NCI-H2196 (cell line): ENCODE data around the gene KRTCAP2.
"Not testable (repeated sequence)": the region's sequence is repeated elsewhere in the genome, so short reads cannot be mapped to it uniquely, and the experiment has no call there.

Experiments
- DNase-seq: peaks from one replicate; lab custom pipeline; 2025; ENCODE audit not compliant: unreplicated experiment; lab: John Stamatoyannopoulos, UW

KRTCAP2 gene

DNA sequence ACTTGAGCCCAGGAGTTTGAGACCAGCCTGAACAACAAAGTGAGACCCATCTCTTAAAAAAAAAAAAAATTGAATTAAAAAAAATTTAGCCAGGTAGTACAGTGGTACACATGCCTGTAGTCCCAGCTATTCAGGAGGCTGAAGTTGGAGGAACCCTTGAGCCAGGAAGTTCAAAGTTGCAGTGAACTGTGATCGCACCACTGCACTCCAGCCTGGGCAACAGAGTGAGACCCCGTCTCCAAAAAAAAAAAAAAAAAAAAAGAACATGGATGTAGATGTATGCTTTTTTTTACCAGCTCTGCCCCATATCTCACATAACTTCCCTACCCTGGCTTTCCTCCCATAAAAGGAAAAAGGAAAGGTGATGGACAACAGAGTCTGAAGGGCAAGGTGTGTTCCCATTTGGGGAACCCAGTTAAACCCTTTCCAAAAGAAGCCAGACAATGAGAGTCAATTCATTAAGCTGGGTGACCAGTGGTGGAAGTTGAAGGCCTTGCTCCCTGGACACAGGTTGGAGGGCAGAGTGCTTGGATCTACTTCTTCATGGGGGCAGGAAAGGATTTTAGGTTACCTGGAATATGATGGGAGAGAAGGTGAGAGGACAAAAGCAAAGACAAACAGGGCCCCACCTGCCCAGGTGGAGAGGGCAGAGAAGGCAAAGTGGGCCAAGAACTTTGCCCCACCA is 2.9 kb downstream of the KRTCAP2 start:
- no peak for DNase-seq

DNA sequence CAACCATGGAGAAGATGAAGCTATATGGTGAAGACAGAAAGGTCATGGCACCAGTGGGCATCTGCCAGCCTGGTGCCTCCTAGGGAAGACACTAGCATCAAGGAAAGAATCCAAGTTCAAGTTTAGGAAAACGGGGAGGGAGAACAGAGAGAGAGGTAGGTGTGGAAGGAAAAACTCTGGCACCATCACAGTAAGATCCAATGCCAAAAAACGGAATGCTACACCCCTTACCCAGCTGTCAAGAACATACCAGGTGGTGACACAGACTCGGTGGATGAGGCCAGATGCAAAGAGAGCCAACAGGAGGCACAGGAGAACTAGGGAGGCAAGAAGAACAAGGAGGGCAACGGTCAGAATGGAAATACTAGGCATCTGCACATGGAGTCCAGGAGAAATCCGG is 3.6 kb downstream of the KRTCAP2 start:
- DNase-seq: no peak

DNA sequence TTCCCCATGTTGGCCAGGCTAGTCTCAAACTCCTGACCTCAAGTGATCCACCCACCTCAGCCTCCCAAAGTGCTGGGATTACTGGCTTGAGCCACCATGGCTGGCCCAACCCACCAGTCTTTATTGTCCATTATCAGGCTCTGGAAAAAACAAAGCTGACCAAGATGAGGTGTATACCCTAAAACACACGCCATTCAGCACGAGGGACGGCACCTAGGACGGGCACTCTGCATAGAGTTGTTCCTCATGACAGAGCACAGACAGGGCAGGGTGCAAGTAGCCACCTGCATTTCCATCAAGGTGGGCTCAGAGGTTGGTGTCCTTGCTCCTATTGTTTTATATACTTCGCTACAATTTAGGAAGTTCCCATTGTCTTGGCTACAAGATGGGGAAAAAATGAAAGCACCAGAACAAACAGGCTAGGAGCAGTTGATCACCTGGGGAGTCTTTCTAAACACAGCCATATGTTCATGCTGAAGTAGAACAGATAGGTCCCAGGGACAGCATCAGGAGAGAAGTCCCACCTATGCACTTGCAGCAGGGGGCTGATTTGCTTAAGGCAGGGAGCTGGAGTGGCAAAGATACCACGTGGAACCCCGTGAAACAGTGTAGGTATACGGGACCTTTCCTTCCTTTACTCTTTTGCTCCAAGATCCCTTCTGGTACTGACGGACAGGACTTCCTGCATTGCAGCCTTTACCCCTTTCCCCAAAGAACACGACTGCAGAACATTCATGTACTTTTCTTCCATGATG is 4.5 kb downstream of the KRTCAP2 start:
- DNase-seq: no peak

DNA sequence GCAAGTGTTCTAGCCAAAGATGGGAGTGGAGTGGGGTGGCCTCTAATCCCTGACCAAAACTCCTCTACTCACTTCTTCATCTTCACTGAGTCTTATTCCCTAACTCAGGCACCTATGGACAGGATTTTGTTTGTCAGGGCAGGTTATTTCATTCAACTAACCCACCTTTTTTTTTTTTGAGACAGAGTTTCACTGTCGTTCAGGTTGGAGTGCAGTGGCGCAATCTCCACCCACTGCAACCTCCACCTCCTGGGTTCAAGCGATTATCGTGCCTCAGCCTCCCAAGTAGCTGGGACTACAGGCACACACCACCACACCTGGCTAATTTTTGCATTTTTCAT is 5.0 kb downstream of the KRTCAP2 start:
- not testable (repeated sequence) for DNase-seq

DNA sequence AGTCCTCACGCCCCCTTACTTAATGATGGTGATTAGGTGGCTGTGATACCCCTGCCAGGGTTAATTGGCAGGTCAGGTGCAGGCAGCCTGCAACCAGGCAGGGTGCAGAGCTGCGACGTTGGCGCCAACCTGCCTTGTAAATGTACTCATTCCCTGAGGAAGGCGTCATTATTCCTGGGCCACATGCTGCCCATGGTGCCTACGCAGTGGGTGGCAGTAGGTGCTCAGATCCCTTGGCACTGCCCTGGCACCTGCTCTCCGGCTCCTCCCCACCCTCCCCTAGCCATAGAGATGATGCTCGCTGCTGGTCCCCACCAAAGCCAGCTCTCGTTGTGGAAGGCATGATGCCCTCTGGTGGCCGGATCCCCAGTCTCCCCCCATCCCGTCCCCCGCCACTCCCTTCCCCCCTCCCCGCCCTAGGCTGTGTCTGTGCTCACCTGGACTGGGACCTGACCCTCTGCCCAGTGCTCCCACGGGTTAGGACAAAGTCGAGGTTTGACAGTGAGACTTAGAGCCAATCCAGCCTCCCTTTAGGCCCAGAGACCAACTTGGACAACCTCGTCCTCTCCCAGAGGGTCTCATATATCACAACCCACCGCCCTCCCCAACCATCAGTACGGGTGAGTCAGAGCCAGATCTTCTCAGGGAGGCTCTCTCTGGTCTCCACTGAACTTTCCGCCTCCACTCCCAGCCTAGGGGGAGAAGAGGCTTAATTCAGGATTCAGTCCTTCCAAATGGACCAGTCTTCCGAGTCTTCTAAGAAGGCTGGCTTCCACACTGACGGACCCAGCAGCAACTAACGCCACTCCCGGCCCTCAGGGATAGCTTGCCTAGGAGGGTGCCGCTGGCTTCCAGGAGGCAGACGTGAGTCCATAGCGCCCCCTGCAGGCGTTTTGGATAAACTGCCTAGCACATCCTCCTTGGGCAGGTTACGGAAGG is 5.7 kb downstream of the KRTCAP2 start:
- DNase-seq: peak; percentile 93

DNA sequence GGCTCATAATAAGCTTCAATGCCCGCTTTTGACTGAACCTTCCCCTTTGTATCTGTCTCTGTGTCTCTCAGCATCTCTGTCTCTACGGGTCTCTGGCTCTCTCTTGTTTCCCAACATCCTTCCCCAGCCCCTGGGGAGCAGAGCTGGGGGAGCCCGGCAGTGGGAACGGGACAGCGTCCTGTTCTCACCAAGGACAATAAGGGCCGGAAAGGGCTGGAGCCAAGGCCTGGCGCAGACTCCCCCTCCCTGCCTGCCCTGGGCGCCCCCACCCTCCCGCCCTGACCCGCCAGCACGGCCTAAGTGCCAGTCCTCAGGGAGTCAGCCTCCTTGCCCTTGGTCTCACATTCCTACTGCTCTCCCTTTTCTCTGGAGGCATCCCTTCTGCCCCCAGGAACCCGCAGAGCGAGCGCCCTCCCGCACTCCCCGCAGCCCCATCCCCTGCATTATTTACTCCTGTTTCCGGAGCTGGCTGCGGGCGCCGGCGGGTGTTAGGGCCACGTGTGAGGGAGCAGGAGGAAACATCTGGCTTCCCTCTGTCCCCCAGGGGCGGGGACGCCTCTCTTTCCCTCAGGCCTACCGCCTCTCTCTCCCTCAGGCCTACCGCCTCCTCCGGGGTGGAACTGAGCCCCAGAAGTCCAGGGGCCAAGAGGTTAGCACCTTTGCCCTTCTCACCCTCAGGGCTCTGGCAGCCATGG is 6.5 kb downstream of the KRTCAP2 start:
- peak; percentile 63 for DNase-seq

DNA sequence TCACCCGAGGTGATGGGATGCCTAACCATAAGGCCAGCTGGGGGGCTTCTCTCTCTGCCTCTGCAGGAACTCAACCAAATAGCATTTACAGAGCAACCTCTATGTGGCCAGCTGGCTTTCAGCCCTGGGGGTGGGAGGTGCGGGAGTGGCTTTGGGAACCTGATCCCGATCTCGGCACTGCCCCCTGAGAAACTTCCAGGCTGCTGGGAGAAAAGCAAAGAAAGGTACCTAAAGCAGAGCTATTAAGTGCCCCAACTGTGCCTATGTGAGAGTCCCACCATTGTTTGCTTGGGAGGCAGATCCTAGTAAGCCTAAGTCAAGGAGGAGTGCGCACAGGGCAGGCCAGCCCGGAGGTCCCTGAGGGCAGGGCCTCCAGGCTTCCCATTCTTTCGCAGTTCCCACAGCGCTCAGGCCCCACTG is 7.0 kb downstream of the KRTCAP2 start:
- DNase-seq: no peak

DNA sequence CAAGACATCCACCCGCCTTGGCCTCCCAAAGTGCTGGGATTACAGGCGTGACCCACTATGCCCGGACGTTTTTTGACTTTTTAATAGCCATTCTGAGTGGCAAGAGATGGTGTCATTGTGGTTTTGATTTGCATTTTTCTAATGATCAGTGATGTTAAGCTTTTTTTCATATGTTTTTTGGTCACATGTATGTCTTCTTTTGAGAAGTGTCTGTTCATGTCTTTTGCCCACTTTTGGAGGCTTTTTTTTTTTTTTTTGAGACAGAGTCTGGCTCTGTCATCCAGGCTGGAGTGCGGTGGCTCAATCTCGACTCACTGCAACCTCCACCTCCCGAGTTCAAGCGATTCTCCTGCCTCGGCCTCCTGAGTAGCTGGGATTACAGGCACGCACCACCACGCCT is 8.5 kb downstream of the KRTCAP2 start:
- not testable (repeated sequence) for DNase-seq

DNA sequence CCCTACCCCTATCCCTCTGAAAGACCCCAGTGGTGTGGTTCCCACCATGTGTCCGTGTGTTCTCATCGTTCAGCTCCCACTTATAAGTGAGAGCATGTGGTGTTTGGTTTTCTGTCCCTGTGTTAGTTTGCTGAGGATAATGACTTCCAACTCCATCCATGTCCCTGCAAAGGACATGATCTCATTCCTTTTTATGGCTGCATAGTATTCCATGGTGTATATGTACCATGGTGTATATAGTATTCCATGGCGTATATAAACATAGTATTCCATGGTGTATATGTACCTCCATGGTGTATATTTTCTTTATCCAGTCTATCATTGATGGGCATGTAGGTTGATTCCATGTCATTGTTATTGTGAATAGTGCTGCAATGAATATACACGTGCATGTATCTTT is 9.3 kb downstream of the KRTCAP2 start:
- DNase-seq: not testable (repeated sequence)

DNA sequence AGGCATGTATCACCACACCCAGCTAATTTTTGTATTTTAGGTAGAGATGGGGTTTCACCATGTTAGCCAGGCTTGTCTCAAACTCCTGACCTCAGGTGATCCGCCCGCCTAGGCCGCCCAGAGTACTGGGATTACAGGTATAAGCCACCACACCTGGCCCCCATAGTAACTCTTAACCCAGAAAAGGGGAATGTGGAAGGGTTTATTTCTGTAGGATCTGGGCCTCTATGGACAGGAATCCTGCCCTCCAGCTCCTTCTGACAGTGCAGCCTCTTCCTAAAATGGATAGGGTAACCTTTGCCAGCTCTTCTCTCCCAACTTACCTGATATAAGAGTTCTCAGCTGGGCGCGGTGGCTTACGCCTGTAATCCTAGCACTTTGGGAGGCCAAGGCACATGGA is 10.5 kb downstream of the KRTCAP2 start:
- not testable (repeated sequence) for DNase-seq

DNA sequence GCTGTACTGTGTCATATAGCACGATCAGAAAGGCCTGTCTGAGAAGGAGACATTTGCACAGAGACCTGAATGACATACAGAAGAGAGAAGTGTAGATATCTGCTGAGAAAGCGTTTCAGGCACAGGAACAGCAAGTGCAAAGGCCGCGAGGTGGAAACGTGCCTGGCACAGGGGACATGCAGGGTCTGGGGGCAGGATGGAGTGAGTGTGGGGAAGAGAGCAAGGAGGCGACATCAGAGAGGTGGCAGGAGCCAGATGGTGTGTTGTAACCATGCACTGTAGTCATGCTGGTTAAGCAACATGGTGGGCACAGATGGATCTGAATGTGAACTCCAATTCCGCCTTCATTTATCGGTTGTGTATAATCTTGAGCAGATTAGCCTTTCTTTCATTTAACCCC is 13.0 kb downstream of the KRTCAP2 start:
- DNase-seq: no peak

DNA sequence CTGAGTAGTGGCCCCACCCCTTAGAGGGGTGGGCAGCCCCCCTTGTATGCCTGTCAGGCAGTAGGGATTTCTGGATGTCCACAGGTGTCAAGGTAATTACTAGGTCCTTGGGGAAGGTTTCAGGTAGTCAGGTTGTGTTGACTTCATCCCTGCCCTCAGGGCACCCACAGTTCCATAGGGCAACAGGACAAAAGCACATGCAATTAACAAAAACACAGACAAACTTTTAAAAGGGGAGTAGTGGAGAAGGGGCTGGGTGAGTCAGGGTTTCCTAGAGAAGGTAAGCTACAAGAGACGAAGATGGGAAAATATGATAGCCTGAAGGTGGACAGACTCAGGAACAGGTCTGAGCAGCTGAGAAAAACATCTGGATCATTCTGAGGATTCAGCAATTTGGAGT is 14.1 kb downstream of the KRTCAP2 start:
- no peak for DNase-seq

DNA sequence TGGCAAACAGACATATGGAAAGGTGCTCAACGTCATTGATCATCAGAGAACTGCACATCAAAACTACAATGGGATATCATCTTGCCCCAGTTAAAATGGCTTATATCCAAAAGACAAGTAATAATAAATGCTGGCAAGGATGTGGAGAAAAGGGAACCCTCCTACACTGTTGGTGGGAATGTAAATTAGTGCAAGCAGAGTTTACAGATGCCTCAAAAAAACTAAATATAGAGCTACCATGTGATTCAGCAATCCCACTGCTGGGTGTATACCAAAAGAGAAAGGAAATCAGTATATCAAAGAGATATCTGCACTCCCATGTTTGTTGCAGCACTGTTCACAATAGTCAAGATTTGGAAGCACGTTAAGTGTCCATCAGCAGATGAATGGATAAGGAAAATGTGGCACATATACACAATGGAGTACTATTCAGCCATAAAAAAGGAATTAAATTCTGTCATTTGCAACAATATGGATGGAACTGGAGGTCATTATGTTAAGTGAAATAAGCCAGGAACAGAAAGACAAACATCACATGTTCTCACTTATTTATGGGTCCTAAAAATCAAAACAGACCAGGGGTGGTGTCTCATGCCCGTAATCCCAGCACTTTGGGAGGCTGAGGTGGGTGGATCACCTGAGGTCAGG is 17.0 kb downstream of the KRTCAP2 start:
- DNase-seq: not testable (repeated sequence)

DNA sequence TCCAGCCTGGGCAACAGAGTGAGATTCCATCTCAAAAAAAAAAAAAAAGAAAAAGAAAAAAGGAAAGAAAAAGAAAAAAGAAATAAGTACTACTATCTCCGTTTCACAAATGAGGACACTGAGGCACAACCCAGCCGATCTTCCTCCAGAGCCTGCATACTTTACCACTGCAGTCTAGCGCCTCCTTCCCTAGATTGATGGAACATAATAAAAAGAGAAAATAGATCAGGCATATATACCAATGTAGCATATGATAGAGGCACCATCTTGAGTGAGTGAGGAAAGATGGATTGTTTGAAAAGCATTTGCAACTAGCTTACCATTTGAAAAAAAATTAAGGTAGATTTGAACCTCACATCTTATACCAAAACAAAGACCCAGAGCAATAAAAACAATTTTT is 27.6 kb downstream of the KRTCAP2 start:
- no peak for DNase-seq

DNA sequence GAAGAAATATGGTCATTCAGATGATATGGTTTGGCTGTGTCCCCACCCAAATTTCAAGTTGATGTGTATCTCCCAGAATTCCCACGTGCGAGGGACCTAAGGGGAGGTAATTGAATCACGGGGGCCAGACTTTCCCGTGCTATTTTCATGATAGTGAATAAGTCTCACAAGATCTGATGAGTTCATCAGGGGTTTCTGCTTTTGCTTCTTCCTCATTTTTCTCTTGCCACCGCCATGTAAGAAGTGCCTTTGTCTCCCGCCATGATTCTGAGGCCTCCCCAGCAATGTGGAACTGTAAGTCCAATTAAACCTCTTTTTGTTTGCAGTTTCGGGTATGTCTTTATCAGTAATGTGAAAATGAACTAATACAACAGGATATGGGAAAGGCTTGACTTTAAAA is 31.4 kb downstream of the KRTCAP2 start:
- DNase-seq: no peak

DNA sequence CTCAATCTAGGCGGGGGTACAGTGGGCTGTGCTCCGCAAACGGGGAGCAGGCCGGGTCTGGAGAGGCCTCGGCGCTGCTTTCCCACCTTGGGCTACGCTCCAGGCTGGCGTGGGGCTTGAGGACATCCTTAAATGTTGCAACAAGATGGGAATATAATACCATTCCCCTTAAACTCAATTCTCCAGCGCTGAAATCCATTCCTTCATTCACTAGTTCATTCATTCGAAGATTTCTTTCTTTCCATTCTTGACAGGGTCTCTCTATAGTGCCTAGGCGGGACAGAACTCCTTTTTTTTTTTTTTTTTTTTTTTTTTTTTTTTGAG is 32.5 kb downstream of the KRTCAP2 start:
- no peak for DNase-seq

DNA sequence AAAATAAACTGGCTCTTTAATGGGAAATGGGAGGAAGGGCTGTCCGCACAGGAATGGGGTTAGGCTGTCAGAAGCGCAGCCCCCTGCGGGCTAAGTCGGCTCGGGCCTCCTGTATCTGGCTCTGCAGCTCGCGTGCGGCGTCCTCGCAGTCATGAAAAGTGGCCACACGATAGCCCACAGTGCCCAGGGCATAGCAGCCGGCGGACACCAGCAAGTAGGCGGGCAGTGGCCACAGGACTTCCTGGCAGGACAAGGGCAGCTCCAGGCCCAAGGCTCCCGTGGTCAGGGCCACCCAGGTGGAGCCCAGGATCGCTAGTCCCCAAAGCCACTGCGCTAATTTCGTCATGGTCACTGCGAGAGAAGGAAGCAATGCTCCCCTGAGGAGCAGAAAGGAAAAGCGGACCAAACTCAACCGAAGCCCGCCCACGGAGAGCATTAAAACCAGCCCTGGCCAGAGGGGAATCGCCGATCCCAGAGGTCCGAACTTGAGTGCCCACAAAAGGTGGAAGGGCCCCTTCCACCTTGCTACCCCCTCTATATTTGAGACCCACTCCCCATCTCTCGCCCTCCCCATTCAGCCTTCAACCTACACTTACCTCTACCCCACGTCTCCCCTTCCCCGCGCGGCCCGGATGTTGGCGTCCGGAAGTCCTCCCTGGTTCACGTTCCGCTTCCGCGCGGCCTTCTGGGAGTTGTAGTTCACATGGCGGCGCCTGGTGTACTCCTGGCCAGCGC is 33.0 kb downstream of the KRTCAP2 start, which contains the start of gene DPM3:
Gene DPM3, minus strand, starts transcription at position 637 of the 735 bp plus-strand sequence. Its CDS starts 291 bp downstream, at position 346.
- DNase-seq: peak; percentile 87

DNA sequence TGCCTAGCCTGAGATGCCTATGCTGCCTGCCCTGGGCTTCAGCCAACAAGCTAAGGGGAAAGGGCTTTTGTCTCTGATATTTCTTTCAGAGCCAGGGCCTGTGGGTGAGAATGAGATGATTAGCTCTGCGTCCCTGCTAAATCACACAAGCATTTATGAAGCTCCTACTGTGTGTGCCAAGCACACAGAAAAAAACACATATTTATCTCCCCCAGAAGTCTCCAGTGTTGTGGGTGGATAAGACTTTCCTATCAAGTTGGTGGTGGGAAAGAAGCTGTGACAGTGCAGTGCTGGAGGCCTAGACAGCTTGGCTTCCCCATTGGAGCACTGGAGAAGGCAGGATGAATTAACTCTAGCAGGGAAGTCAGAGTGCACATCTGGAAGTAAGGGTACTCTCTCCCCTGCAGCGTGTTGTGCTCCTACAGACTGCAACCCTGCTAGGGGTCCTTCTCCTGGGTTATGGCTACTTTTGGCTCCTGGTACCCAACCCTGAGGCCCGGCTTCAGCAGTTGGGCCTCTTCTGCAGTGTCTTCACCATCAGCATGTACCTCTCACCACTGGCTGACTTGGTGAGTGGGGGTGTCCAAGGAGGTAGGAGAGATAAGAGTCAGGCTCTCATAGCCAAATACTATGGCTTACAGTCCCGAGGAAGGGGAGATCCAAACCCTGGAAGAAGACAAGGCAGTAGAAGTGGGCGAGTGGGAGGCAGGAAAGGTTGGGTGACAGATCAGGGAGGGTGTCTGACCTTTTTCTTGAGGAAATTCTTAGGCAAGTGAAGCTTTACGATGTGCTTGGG is 35.8 kb downstream of the KRTCAP2 start:
- no peak for DNase-seq

DNA sequence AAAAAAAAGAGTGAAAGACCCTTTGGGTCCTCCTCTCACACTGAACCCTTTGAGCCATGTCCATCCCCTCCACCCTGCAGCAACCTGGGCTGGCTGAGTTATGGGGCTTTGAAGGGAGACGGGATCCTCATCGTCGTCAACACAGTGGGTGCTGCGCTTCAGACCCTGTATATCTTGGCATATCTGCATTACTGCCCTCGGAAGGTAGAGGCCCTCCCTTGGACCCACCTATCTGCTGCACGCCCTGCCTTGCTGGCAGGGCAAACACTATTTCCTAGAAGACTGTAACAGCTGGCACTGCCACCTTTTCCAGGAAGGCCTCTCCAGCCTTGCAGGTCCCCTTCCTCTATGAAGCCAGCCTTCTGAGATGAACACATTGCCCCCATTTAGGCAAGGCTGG is 36.4 kb downstream of the KRTCAP2 start:
- no peak for DNase-seq
